Measurements from ENCODE around the gene FXR2. TPM values are rescaled to one million over a fixed set of nuclear protein-coding genes. Genes with fewer than 3 reads are reported as not detected.

The FXR2 gene
- total RNA-seq, 1 experiment from 2014 or later: 30.9 TPM

GRCh38 chr17:7593296-7593695, 21.4 kb downstream of the FXR2 start:
- intact Hi-C loops (cut with micrococcal nuclease; ENCODE audit: unreplicated experiment): no loop called here
- H3K36me3 Mint-ChIP-seq (ENCODE audit: insufficient read depth, unreplicated experiment): peaks cover 45% of the 10 kb centered on the region
- BruUV-seq (replicated peaks): no TSS peak
- no peaks in the 10 kb centered on the region for H3K4me1 Mint-ChIP-seq (ENCODE audit: low read depth, unreplicated experiment)
- H3K27ac Mint-ChIP-seq (ENCODE audit: unreplicated experiment): no peak overlapping the region
- no peak for DNase-seq
- H3K27me3 Mint-ChIP-seq (ENCODE audit: unreplicated experiment): no peaks in the 10 kb centered on the region
- CTCF ChIA-PET: no interaction called here
- TF ChIP-seq, protein P1, sequence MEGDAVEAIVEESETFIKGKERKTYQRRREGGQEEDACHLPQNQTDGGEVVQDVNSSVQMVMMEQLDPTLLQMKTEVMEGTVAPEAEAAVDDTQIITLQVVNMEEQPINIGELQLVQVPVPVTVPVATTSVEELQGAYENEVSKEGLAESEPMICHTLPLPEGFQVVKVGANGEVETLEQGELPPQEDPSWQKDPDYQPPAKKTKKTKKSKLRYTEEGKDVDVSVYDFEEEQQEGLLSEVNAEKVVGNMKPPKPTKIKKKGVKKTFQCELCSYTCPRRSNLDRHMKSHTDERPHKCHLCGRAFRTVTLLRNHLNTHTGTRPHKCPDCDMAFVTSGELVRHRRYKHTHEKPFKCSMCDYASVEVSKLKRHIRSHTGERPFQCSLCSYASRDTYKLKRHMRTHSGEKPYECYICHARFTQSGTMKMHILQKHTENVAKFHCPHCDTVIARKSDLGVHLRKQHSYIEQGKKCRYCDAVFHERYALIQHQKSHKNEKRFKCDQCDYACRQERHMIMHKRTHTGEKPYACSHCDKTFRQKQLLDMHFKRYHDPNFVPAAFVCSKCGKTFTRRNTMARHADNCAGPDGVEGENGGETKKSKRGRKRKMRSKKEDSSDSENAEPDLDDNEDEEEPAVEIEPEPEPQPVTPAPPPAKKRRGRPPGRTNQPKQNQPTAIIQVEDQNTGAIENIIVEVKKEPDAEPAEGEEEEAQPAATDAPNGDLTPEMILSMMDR (IDR thresholded peaks at IDR 0.05; ENCODE audit: unreplicated experiment): no peak
- H3K9me3 Mint-ChIP-seq (ENCODE audit: low read depth, unreplicated experiment): no peaks in the 10 kb centered on the region
- no peak overlapping the region for H3K4me3 Mint-ChIP-seq (ENCODE audit: low read depth, unreplicated experiment)

DNA sequence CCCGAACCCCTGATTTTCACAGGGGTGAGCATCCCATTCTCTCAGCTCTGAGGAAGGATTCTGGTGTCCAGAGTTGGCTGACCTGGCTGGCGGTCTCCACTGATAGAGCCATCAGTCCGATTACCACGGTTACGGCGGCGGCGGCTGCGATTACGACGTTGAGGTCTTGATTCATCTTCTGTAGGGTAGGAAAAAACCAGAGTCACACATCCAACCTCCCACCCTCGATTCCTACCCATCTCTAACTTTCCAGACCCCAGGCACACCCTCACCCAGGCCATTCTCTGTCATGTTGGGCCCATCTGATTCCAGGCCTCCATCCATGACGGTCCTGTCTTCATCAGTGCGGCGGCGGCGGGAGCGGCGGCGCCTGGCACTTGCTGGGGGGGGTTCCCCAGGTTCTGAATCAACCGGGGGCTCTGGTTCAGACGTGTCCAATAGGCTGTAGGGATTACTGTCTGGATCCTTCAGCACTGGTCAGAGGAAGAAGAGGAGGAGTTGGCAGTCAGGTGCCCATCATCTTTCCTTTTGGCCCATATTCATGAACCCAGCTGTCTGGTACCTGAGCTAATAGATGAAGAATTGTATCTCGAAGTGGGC, 22.2 kb downstream of the FXR2 start:
- TSS peak; percentile 24 for BruUV-seq (replicated peaks)
- TF ChIP-seq, protein P1 (IDR thresholded peaks at IDR 0.05; ENCODE audit: unreplicated experiment): no peak
- Mint-ChIP-seq H3K36me3 (ENCODE audit: insufficient read depth, unreplicated experiment) (peaks cover 51% of the 10 kb centered on the region), H3K4me3 (ENCODE audit: low read depth, unreplicated experiment) (no peak overlapping the region), H3K27ac (ENCODE audit: unreplicated experiment) (no peak overlapping the region), H3K27me3 (ENCODE audit: unreplicated experiment) (no peaks in the 10 kb centered on the region), H3K4me1 (ENCODE audit: low read depth, unreplicated experiment) (no peaks in the 10 kb centered on the region), H3K9me3 (ENCODE audit: low read depth, unreplicated experiment) (no peaks in the 10 kb centered on the region)
- intact Hi-C loops (cut with micrococcal nuclease; ENCODE audit: unreplicated experiment): no loop called here
- CTCF ChIA-PET: no interaction called here
- no peak for DNase-seq

- no peaks in the 10 kb centered on the region for H3K4me1 Mint-ChIP-seq (ENCODE audit: low read depth, unreplicated experiment)
- H3K4me3 Mint-ChIP-seq (ENCODE audit: low read depth, unreplicated experiment): no peak overlapping the region
- H3K36me3 Mint-ChIP-seq (ENCODE audit: insufficient read depth, unreplicated experiment): peaks cover 56% of the 10 kb centered on the region
- CTCF ChIA-PET: no interaction called here
- BruUV-seq (replicated peaks): no TSS peak
- no peaks in the 10 kb centered on the region for H3K9me3 Mint-ChIP-seq (ENCODE audit: low read depth, unreplicated experiment)
- H3K27me3 Mint-ChIP-seq (ENCODE audit: unreplicated experiment): no peaks in the 10 kb centered on the region
- intact Hi-C loops (cut with micrococcal nuclease; ENCODE audit: unreplicated experiment): no loop called here
- TF ChIP-seq, protein P1 (IDR thresholded peaks at IDR 0.05; ENCODE audit: unreplicated experiment): no peak
- no peak overlapping the region for H3K27ac Mint-ChIP-seq (ENCODE audit: unreplicated experiment)
- DNase-seq: no peak
These were observed 23.1 kb downstream of the FXR2 start for GRCh38 chr17:7591596-7591995.

GRCh38 chr17:7590743-7591142, 24.0 kb downstream of the FXR2 start:
- Mint-ChIP-seq H3K4me1 (ENCODE audit: low read depth, unreplicated experiment) (no peaks in the 10 kb centered on the region), H3K27me3 (ENCODE audit: unreplicated experiment) (no peaks in the 10 kb centered on the region), H3K9me3 (ENCODE audit: low read depth, unreplicated experiment) (no peaks in the 10 kb centered on the region), H3K27ac (ENCODE audit: unreplicated experiment) (peak overlapping the region; percentile 6), H3K4me3 (ENCODE audit: low read depth, unreplicated experiment) (no peak overlapping the region), H3K36me3 (ENCODE audit: insufficient read depth, unreplicated experiment) (peaks cover 52% of the 10 kb centered on the region)
- no peak for DNase-seq
- TF ChIP-seq, protein P1 (IDR thresholded peaks at IDR 0.05; ENCODE audit: unreplicated experiment): no peak
- CTCF ChIA-PET: no interaction called here
- no TSS peak for BruUV-seq (replicated peaks)
- intact Hi-C loops (cut with micrococcal nuclease; ENCODE audit: unreplicated experiment): no loop called here
